Measurements from ENCODE around the gene MYB. TPM values are rescaled to one million over a fixed set of nuclear protein-coding genes. Genes with fewer than 3 reads are reported as not detected.

MYB gene
- total RNA-seq (1.3 TPM), polyA plus RNA-seq (ENCODE audit: insufficient read depth, low read depth, low replicate concordance) (not detected)
- long read RNA-seq, donor 1 = 0 reads
- long read RNA-seq, donor 2, partial matches to known transcripts = 0 of 1 reads
- long read RNA-seq, donor 2, other reads (novel, unspliced or antisense) = 0 of 1 reads
- long read RNA-seq, donor 3 = 0 reads
- long read RNA-seq, donor 4, partial matches to known transcripts = 0 of 1 reads
- long read RNA-seq, donor 4, other reads (novel, unspliced or antisense) = 0 of 1 reads
- long read RNA-seq, donor 5 = 0 reads
- long read RNA-seq, donor 6 = 0 reads
- long read RNA-seq, donor 7, partial matches to known transcripts = 0 of 1 reads
- long read RNA-seq, donor 7, other reads (novel, unspliced or antisense) = 0 of 1 reads
- long read RNA-seq, donor 8 = 0 reads
- long read RNA-seq, donor 9 = 0 reads
- long read RNA-seq, donor 10 = 0 reads

GRCh38 chr6:135180542-135181332 is at the start of gene MYB:
Gene MYB, plus strand, starts transcription at chr6:135181308. Its CDS starts 206 bp downstream, at chr6:135181514.
- intact Hi-C loops (cut with DNase I) = no loop called here
- Histone ChIP-seq H3K4me3 (ENCODE audit: low read length in 3 of 3) (peak within 1 kb of the TSS; percentile 60 to 66 (median 63)), H3K4me1 (ENCODE audit: control insufficient read depth in 2 of 3, insufficient read depth in 2 of 3, low read depth in 1 of 3, low read length in 3 of 3) (peaks cover 0 to 14% (median 8%) of the 10 kb centered on the region in 3 donors), H3K27ac (ENCODE audit: low read depth in 2 of 2, low read length in 2 of 2) (no peak within 1 kb of the TSS), H3K27me3 (ENCODE audit: control insufficient read depth, insufficient read depth, low read length) (peaks cover 5% of the 10 kb centered on the region), H3K9ac (ENCODE audit: low read length in 3 of 3) (peak within 1 kb of the TSS in 1 of 3 donors; percentile 39), H3K9me3 (ENCODE audit: control insufficient read depth in 2 of 3, insufficient read depth in 1 of 3, low read length in 3 of 3) (no peaks in the 10 kb centered on the region), H3K36me3 (ENCODE audit: control insufficient read depth in 2 of 3, insufficient read depth in 3 of 3, low read length in 3 of 3) (no peaks in the 10 kb centered on the region)
- FAIRE-seq (no peak), DNase-seq (peak; percentile 75 to 87 (median 84))
- TF ChIP-seq CTCF (IDR thresholded peaks at IDR 0.05; ENCODE audit: borderline replicate concordance, extremely low read depth, insufficient read depth) = no peak

- Histone ChIP-seq H3K4me3 (ENCODE audit: low read length in 3 of 3) (no peak overlapping the region), H3K36me3 (ENCODE audit: control insufficient read depth in 2 of 3, insufficient read depth in 3 of 3, low read length in 3 of 3) (no peaks in the 10 kb centered on the region), H3K27ac (ENCODE audit: low read depth in 2 of 2, low read length in 2 of 2) (no peak overlapping the region), H3K4me1 (ENCODE audit: control insufficient read depth in 2 of 3, insufficient read depth in 2 of 3, low read depth in 1 of 3, low read length in 3 of 3) (no peaks in the 10 kb centered on the region), H3K9ac (ENCODE audit: low read length in 3 of 3) (no peak overlapping the region), H3K27me3 (ENCODE audit: control insufficient read depth, insufficient read depth, low read length) (no peaks in the 10 kb centered on the region), H3K9me3 (ENCODE audit: control insufficient read depth in 2 of 3, insufficient read depth in 1 of 3, low read length in 3 of 3) (no peaks in the 10 kb centered on the region)
- FAIRE-seq (no peak), DNase-seq (no peak)
- no peak for TF ChIP-seq CTCF (IDR thresholded peaks at IDR 0.05; ENCODE audit: borderline replicate concordance, extremely low read depth, insufficient read depth)
- intact Hi-C loops (cut with DNase I) = no loop called here
These were observed 48.3 kb upstream of the MYB start for GRCh38 chr6:135132776-135133175.

- Histone ChIP-seq H3K4me3 (ENCODE audit: low read length in 3 of 3) (no peak overlapping the region), H3K9ac (ENCODE audit: low read length in 3 of 3) (no peak overlapping the region), H3K4me1 (ENCODE audit: control insufficient read depth in 2 of 3, insufficient read depth in 2 of 3, low read depth in 1 of 3, low read length in 3 of 3) (no peaks in the 10 kb centered on the region), H3K27ac (ENCODE audit: low read depth in 2 of 2, low read length in 2 of 2) (no peak overlapping the region), H3K9me3 (ENCODE audit: control insufficient read depth in 2 of 3, insufficient read depth in 1 of 3, low read length in 3 of 3) (no peaks in the 10 kb centered on the region), H3K27me3 (ENCODE audit: control insufficient read depth, insufficient read depth, low read length) (no peaks in the 10 kb centered on the region), H3K36me3 (ENCODE audit: control insufficient read depth in 2 of 3, insufficient read depth in 3 of 3, low read length in 3 of 3) (no peaks in the 10 kb centered on the region)
- no peak for FAIRE-seq
- TF ChIP-seq CTCF (IDR thresholded peaks at IDR 0.05; ENCODE audit: borderline replicate concordance, extremely low read depth, insufficient read depth) = no peak
- intact Hi-C loops (cut with DNase I) = no loop called here
- no peak for DNase-seq
These were observed 45.3 kb upstream of the MYB start for GRCh38 chr6:135135835-135136234.
